Sciatic nerve (tissue), 2 donors: ENCODE data around the gene CCS. TPM values are rescaled to one million over a fixed set of nuclear protein-coding genes. Genes with fewer than 3 reads are reported as not detected.
"Not testable (repeated sequence)": the region's sequence is repeated elsewhere in the genome, so short reads cannot be mapped to it uniquely, and the experiment has no call there.

ENCODE experiments used
- ATAC-seq: fragments of 200-7000 bp; cut with Tn5 transposase; one replicate; pipeline ENCODE4 v1.9.1; 2020; ENCODE audit warnings: mild to moderate bottlenecking, moderate library complexity
- DNase-seq: peaks from one replicate; pipeline ENCODE4 v3.0.0-alpha.2; 2020; ENCODE audit warnings: low spot score
- intact Hi-C: fragments of 100-400 bp; cut with DNase I; formaldehyde crosslinking; loops from one replicate; pipeline ENCODE4 v1.14.2; 2022
- total RNA-seq: library from RNA; stranded (reverse); fragmentation: NEBNext Ultra II Directional; extraction: Animal tissue kit (Norgen Biotek cat#: 25700); gene quantifications from one replicate; pipeline ENCODE4 v1.2.1, GENCODE V29; 2021
- donor health status: DM: no; HTN: no; CAD: no.
- donor health status: DM: no; HTN: no; CAD: no.

The CCS gene
- 48.8 TPM for total RNA-seq

- intact Hi-C loops, result no loop called here
- DNase-seq, result peak; percentile 99
- ATAC-seq, result peak; percentile 99
These were observed at the start of gene CCS, which contains the start of gene CCDC87 for GRCh38 chr11:66592457-66593302. CCS (plus strand) TSS chr11:66593185; CDS start chr11:66593262, 77 bp downstream. CCDC87 (minus strand) TSS chr11:66593063; CDS start chr11:66593015, 48 bp downstream.

DNA sequence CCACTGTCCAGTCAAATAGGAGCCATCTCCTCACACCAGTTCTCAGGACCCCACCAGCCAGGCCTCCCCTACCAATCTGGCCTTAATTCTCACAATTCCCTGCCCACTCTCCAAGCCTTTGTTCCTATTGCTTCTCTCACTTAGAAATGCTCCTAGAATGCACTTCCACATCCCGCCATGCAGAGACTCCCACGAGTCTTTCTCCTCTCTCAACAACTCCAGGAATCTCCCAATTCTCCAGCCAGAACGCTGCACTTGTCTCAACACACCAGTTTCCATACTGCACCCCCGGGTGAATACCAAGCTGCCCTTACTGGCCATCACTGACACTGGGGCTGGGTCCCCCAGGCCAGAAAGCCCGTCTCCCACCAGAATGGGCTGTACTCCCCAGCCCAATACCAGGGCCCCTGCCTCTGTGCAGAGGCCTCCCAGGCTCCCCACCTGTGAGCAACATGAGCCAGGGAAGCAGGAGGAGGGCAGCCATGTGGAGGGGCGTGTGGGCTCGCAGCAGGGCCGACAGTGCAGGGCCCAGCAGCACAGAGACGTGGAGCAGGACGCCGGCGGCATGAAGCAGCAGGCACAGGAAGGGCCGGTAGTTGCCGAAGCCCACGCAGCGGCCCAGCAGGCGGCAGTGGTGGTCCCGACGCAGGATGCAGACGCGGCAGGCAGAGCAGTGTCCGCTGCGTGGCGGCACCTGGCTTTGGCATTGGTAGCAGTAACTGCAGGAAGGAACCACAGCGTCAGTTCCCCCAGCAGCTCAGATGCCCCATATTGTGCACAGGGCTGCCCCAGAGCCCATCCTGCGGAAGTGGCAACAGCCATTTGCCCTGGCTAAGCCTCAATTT lies 49.5 kb upstream of the CCS start:
- intact Hi-C loops, result no loop called here
- ATAC-seq (no peak), DNase-seq (peak; percentile 73)

DNA sequence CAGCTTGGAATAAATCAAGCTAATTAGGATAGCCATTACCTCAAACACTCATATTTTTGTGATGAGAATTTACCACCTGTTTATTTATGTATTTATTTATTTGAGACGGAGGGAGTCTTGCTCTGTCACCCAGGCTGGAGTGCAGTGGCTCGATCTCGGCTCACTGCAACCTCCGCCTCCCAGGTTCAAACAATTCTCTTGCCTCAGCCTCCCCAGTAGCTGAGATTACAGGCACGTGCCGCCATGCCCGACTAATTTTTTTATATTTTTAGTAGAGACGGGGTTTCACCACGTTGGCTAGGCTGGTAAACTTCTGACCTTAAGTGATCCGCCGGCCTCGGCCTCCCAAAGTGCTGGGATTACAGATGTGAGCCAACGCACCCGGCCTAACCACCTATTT lies 48.0 kb upstream of the CCS start:
- intact Hi-C loops, DNase-seq, ATAC-seq: not testable (repeated sequence)

DNA sequence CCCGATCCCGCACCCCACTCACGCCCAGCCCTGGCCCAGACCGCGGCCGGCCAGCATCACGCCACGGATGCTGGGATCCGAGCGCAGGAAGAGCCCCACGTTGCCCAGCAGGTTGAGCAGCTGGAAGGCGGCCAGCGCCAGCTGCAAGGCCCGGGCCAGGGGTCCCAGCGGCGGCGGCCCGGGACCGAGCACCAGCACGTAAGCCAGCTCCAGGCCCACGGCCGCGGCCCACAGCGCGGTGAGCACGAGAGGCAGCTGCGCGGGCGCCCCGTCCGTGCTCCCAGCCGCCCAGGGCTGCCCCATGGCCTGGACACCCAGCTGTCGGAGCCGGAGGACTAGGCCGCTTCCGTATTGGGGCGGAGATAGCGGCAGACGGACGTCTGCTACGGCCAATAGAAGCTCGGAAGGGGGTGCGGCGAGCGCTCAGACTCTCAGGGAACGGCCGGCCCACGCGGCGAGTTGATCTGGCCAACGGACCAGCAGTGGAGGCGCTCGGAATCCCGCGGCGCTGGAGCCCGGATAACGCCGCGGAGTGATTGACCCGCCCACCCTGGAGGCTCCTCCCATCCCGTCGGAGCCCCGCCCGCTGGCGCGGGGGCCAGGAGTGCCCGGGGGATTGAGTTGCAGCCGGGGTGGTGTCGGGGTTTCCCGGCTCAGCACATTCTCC lies 47.2 kb upstream of the CCS start, which contains the start of gene ZDHHC24:
ZDHHC24 (minus strand) TSS at position 348 of the 667 bp plus-strand sequence; CDS start at position 303, 45 bp downstream.
- peak; percentile 97 for ATAC-seq
- DNase-seq, result peak; percentile 98
- intact Hi-C loops, result no loop called here

DNA sequence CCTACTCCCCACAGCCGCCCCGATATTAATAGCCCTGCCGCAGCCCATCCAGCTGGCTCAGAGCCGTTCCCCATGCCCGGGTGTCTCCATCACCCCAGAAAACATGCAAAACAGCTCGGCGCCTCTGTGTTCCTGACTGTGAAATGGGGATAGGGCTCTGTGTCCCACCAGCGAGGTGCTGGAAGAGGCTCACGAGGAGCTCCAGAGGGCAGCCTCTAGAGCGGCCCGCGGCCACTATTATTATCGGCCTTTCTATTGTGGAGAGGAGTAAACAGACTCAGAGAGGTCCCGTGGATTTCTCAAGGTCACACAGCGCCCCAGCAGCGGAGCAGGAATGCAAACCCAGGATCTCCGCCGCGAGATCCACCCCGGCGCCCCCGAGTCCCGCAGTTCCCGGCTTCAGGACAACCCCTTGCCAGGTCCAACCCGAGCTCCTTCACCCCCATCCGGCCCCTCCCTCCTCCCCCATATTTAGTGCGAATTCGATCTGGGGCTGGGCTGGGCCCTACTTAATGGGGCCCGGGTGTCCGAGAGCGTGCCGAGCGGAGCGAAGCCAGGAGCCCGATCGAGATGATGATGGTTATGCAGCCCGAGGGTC lies 46.5 kb upstream of the CCS start, which contains the start of gene ACTN3:
ACTN3 (plus strand) TSS at position 536 of the 598 bp plus-strand sequence; CDS start at position 571, 35 bp downstream.
- intact Hi-C loops, result no loop called here
- peak; percentile 76 for DNase-seq
- ATAC-seq, result peak; percentile 58

DNA sequence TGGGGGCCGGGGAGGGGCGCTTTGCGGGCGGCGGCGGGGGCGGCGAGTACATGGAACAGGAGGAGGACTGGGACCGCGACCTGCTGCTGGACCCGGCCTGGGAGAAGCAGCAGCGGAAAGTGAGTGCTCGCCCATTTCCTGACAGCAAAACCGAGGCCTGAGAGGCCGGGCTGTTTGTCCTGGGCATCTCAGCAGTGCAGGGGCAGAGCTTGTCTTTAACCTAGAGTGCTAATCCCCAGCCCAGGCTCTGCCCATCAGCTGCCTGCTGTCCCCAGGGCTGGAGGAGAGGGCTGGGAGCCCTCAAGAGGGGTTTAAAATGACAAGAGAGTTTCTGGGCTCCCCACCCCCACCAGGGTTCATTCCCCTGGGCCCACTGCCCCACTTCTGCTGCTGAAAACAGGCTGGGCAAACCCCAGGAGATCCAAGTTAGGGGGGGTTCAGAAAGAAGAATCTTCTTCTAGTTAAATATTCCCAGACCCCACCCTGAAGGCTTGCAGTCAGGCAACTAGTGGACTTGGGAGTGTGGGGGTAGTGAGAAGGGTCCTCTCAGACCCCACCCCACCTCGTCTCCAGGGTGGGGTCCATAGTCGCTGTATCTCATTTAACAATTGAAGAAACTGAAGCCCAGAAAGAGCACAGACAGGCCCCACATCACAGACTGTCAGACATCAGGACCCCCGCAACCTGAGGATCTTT lies 45.9 kb upstream of the CCS start:
- ATAC-seq (no peak), DNase-seq (no peak)
- intact Hi-C loops, result no loop called here

GRCh38 chr11:66547662-66548009 lies 45.3 kb upstream of the CCS start:
- DNase-seq, result no peak

DNA sequence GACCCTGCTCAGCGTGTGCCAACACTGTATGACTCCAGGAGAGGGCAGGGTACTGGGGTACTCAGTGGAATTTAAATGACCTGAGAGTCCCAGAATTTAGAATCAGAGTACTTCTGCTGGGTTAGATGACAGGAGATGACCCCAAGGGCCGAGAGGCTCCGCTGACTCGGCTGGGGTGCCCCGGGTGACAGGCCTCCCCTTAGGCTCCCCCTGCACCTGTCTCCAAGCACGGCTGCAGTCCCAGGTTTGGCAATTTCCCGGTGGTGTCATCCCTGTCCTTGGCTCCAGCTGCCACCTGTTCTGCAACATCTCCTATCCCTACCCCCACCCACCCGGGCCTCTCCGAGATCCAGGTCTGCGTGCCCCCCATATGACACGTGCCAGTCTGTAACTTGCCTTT lies 44.9 kb upstream of the CCS start:
- ATAC-seq (no peak), DNase-seq (no peak)
- intact Hi-C loops, result no loop called here

More at GRCh38 chr11:66547662-66548009, 45.3 kb upstream of the CCS start:
- intact Hi-C loops, result no loop called here
- no peak for ATAC-seq

- intact Hi-C loops, result no loop called here
These were observed 44.0 kb upstream of the CCS start for GRCh38 chr11:66548774-66549630.

GRCh38 chr11:66549696-66550095 lies 43.3 kb upstream of the CCS start:
- DNase-seq (no peak), ATAC-seq (no peak)
- intact Hi-C loops, result no loop called here

More at GRCh38 chr11:66548774-66549630, 44.0 kb upstream of the CCS start:
- DNase-seq, result no peak
- ATAC-seq, result no peak

GRCh38 chr11:66550887-66551286 lies 42.1 kb upstream of the CCS start:
- no peak for ATAC-seq
- no peak for DNase-seq
- intact Hi-C loops, result no loop called here

GRCh38 chr11:66554602-66555001 lies 38.4 kb upstream of the CCS start:
- no peak for DNase-seq
- intact Hi-C loops, result no loop called here
- ATAC-seq, result no peak

GRCh38 chr11:66555416-66555815 lies 37.6 kb upstream of the CCS start:
- intact Hi-C loops, result no loop called here
- ATAC-seq (no peak), DNase-seq (no peak)

DNA sequence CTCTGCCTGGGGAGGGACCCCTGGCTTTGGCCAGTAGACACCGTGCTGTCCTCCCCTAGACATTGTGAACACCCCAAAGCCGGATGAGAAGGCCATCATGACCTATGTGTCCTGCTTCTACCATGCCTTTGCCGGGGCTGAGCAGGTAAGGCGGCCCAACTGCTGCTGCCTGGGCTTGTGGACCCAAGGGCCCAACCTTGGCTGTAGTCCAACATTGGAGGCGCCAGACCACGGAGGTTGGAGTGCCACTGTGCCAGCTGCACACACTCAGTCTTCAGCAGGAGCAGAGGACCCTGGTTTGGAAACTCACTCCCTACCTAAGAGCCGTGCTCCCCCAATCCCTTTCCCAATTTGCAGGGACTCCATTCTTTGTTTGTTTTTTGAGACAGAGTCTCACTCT lies 36.9 kb upstream of the CCS start:
- ATAC-seq (no peak), DNase-seq (no peak)
- intact Hi-C loops, result no loop called here

DNA sequence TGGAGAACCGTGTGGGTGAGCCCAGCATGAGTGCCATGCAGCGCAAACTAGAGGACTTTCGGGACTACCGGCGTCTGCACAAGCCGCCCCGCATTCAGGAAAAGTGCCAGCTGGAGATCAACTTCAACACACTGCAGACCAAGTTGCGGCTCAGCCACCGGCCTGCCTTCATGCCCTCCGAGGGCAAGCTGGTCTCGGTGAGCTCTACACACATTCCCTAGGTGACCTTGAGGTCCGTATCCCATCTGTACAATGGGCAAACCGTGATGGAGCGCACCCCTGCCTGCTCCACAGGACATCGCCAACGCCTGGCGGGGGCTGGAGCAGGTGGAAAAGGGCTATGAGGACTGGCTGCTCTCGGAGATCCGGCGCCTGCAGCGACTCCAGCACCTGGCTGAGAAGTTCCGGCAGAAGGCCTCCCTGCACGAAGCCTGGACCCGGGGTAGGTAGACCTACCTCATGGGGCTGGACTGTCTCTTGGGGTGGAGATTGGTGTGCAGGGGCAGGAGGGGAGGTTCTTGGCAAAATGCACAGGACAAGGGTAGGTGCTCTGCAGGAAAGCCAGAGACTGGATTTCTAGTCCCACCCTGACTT lies 35.2 kb upstream of the CCS start:
- no peak for ATAC-seq
- DNase-seq, result no peak
- intact Hi-C loops, result no loop called here

DNA sequence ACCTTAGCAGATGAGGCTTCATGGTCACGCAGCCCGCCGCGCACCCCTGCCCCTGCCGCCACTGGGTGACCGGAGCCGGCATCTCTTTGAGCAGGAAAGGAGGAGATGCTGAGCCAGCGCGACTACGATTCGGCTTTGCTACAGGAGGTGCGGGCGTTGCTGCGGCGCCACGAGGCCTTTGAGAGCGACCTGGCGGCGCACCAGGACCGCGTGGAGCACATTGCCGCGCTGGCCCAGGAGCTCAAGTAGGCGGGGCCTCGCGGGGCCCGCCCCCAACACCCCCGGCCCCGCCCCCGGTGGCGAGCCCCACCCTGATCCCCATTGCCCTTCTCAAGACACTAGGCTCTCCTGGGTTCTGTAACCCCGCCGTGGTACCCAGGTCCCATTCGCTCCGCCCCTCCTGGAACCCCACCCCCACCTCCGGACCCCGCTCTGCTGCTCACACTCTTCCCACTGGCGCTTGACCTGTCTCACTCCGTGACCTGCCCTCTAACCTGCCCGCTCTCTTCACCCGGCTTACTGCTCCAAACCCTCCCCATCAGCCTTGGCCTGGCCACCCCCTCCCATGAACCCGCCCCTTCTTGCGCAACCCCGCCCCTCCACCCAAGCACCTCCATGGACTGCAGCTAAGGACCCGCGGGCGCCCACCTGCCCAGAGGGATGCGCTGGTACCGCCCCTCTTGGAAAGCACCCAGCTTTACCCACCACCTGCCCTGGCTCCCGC lies 33.7 kb upstream of the CCS start:
- ATAC-seq, result peak; percentile 65
- intact Hi-C loops, result no loop called here
- no peak for DNase-seq
